H1 (cell line): ENCODE measurements around the gene MFSD2A. TPM values are rescaled to one million over a fixed set of nuclear protein-coding genes. Genes with fewer than 3 reads are reported as not detected.
"Not testable (repeated sequence)": the region's sequence is repeated elsewhere in the genome, so short reads cannot be mapped to it uniquely, and the experiment has no call there.

ENCODE experiments used
- CTCF ChIA-PET: fragments of 300-600 bp; sonication (Branson Sonifier 250); formaldehyde crosslinking; loops from one replicate; lab custom pipeline; 2021; ENCODE audit not compliant: partially characterized antibody; lab: Charles Lee
- POLR2A ChIA-PET: fragments of 300-600 bp; sonication (Branson Sonifier 250); formaldehyde crosslinking; loops from one replicate; lab custom pipeline; 2021; ENCODE audit warnings: inconsistent platforms; ENCODE audit not compliant: partially characterized antibody; lab: Charles Lee
- DNase-seq, 2 experiments: peaks; one replicate each; pipeline versions ENCODE4 v3.0.0 to v3.0.0-alpha.2; 2010 to 2022; ENCODE audit warnings: low spot score in 2 of 2, low read depth in 1 of 2, mixed read lengths in 1 of 2
- FAIRE-seq: peaks from 2 replicates; lab custom pipeline; 2011; peaks lifted over from hg19 to GRCh38; lab: Jason Lieb, UNC
- H2AFZ ChIP-seq: 2 replicates; pipeline ENCODE4 v1.8.1; 2012; ENCODE audit warnings: low read length, inconsistent platforms
- H2AK5ac ChIP-seq: 2 replicates; pipeline ENCODE4 v1.6.1; 2013; ENCODE audit warnings: low read depth, low read length
- H2BK120ac ChIP-seq: replicated peaks from 2 replicates; pipeline ENCODE3; 2013; ENCODE audit warnings: low read depth, low read length, inconsistent platforms
- H2BK12ac ChIP-seq: 2 replicates; pipeline ENCODE4 v1.6.1; 2013; ENCODE audit warnings: low read depth, low read length
- H2BK15ac ChIP-seq: 2 replicates; pipeline ENCODE4 v1.6.1; 2013; ENCODE audit warnings: low read length
- H2BK20ac ChIP-seq: 2 replicates; pipeline ENCODE4 v1.6.1; 2013; ENCODE audit warnings: low read length
- H2BK5ac ChIP-seq: 2 replicates; pipeline ENCODE4 v1.6.1; 2013; ENCODE audit warnings: low read depth, low read length
- H3K14ac ChIP-seq: 2 replicates; pipeline ENCODE4 v1.6.1; 2013; ENCODE audit warnings: inconsistent platforms; ENCODE audit not compliant: insufficient read length
- H3K18ac ChIP-seq: 2 replicates; pipeline ENCODE4 v1.6.1; 2013; ENCODE audit warnings: low read length; ENCODE audit errors: extremely low read depth
- H3K23ac ChIP-seq: 2 replicates; pipeline ENCODE4 v1.6.1; 2013; ENCODE audit warnings: inconsistent platforms; ENCODE audit not compliant: insufficient read length
- H3K23me2 ChIP-seq: 2 replicates; pipeline ENCODE4 v1.6.1; 2013; ENCODE audit warnings: low read depth, low read length
- H3K27ac ChIP-seq: 2 replicates; pipeline ENCODE4 v1.6.1; 2011; ENCODE audit warnings: low read depth, low read length, inconsistent platforms
- H3K27me3 ChIP-seq, 4 experiments: replicated peaks in 1 of 4; 1 replicate in 1 of 4; 2 replicates in 3 of 4; pipeline versions ENCODE4 v1.6.1 to v1.8.1; 2011 to 2013; ENCODE audit warnings: low read length in 3 of 4, mild to moderate bottlenecking in 3 of 4, inconsistent platforms in 2 of 4, mixed read lengths in 2 of 4, moderate library complexity in 1 of 4; ENCODE audit not compliant: control insufficient read depth in 3 of 4, insufficient read depth in 3 of 4; ENCODE audit errors: extremely low read depth in 1 of 4
- H3K36me3 ChIP-seq, 4 experiments: 2 replicates each; pipeline versions ENCODE4 v1.6.1 to v1.8.1; 2011 to 2013; ENCODE audit warnings: mild to moderate bottlenecking in 4 of 4, low read length in 3 of 4, moderate library complexity in 2 of 4, control low read depth in 1 of 4, inconsistent platforms in 1 of 4; ENCODE audit not compliant: insufficient read depth in 4 of 4, control insufficient read depth in 2 of 4
- H3K4ac ChIP-seq: replicated peaks from 2 replicates; pipeline ENCODE3; 2013; ENCODE audit warnings: low read length, low read depth, mixed read lengths, inconsistent platforms; ENCODE audit not compliant: insufficient read length
- H3K4me1 ChIP-seq, 4 experiments: replicated peaks in 1 of 4; 1 replicate in 1 of 4; 2 replicates in 3 of 4; pipeline versions ENCODE4 v1.6.1 to v1.8.1; 2011 to 2013; ENCODE audit warnings: low read length in 3 of 4, inconsistent platforms in 2 of 4, mixed read lengths in 1 of 4; ENCODE audit not compliant: insufficient read depth in 4 of 4, control insufficient read depth in 3 of 4
- H3K4me2 ChIP-seq, 2 experiments: 2 replicates each; pipeline versions ENCODE4 v1.6.1 to v1.8.1; 2011 to 2013; ENCODE audit warnings: low read depth in 2 of 2, low read length in 2 of 2, control low read depth in 1 of 2, inconsistent platforms in 1 of 2, mild to moderate bottlenecking in 1 of 2; ENCODE audit not compliant: insufficient read depth in 1 of 2
- H3K4me3 ChIP-seq, 4 experiments: fragments of 200-600, 300-600 bp in 1 of 4; sonication (generic), shearing (Covaris generic), sonication (Bioruptor Twin) in 1 of 4; 2 replicates each; pipeline versions ENCODE4 v1.5.1 to v1.8.1; 2011 to 2016; ENCODE audit warnings: low read length in 4 of 4, low read depth in 3 of 4, control low read depth in 2 of 4, inconsistent platforms in 2 of 4, mild to moderate bottlenecking in 2 of 4, mixed read lengths in 1 of 4, moderate library complexity in 1 of 4; ENCODE audit not compliant: insufficient read depth in 2 of 4; ENCODE audit errors: extremely low read depth in 1 of 4
- H3K56ac ChIP-seq: replicated peaks from 2 replicates; pipeline ENCODE3; 2013; ENCODE audit warnings: low read depth, mild to moderate bottlenecking, mixed read lengths, low read length, inconsistent platforms; ENCODE audit not compliant: insufficient read length
- H3K79me1 ChIP-seq: 2 replicates; pipeline ENCODE4 v1.6.1; 2013; ENCODE audit warnings: low read depth, low read length, control low read depth
- H3K79me2 ChIP-seq, 2 experiments: 2 replicates each; pipeline versions ENCODE4 v1.6.1 to v1.8.1; 2012 to 2013; ENCODE audit warnings: low read length in 2 of 2, mild to moderate bottlenecking in 2 of 2, inconsistent platforms in 1 of 2; ENCODE audit not compliant: insufficient read depth in 2 of 2, control insufficient read depth in 1 of 2
- H3K9ac ChIP-seq, 4 experiments: replicated peaks in 1 of 4; 1 replicate in 1 of 4; 2 replicates in 3 of 4; pipeline versions ENCODE4 v1.6.1 to v1.8.1; 2011 to 2013; ENCODE audit warnings: low read depth in 3 of 4, low read length in 3 of 4, control low read depth in 2 of 4, mild to moderate bottlenecking in 2 of 4, moderate library complexity in 2 of 4, inconsistent platforms in 1 of 4; ENCODE audit errors: extremely low read depth in 1 of 4
- H3K9me3 ChIP-seq, 2 experiments: 2 replicates each; pipeline versions ENCODE4 v1.6.1 to v1.8.1; 2012 to 2013; ENCODE audit warnings: mild to moderate bottlenecking in 2 of 2, moderate library complexity in 2 of 2, control low read depth in 1 of 2, inconsistent platforms in 1 of 2, low read depth in 1 of 2, low read length in 1 of 2, mixed read lengths in 1 of 2; ENCODE audit not compliant: insufficient read depth in 2 of 2
- H4K20me1 ChIP-seq, 2 experiments: replicated peaks in 1 of 2; 2 replicates each; pipeline versions ENCODE3 to v1.8.1; 2011 to 2013; ENCODE audit warnings: inconsistent platforms in 2 of 2, low read length in 2 of 2, mild to moderate bottlenecking in 1 of 2; ENCODE audit not compliant: insufficient read depth in 2 of 2, control insufficient read depth in 1 of 2
- H4K5ac ChIP-seq: 2 replicates; pipeline ENCODE4 v1.6.1; 2013; ENCODE audit warnings: low read length, low read depth, mixed read lengths, inconsistent platforms; ENCODE audit not compliant: insufficient read length
- H4K8ac ChIP-seq: 2 replicates; pipeline ENCODE4 v1.8.0; 2013; ENCODE audit warnings: mild to moderate bottlenecking, moderate library complexity, low read length, inconsistent platforms; ENCODE audit not compliant: insufficient read depth; ENCODE audit errors: extremely low read depth
- H4K91ac ChIP-seq: replicated peaks from 2 replicates; pipeline ENCODE3; 2013; ENCODE audit warnings: low read length, mixed read lengths, inconsistent platforms; ENCODE audit not compliant: insufficient read length
- CTBP2 ChIP-seq: IDR thresholded peaks from 2 replicates; pipeline ENCODE4 v1.7.0; 2011; ENCODE audit warnings: borderline replicate concordance, mild to moderate bottlenecking, moderate library complexity, mixed read lengths, low read length; ENCODE audit not compliant: insufficient read depth, insufficient read length
- KDM5A ChIP-seq: fragments of 200-600 bp; IDR thresholded peaks from 2 replicates; pipeline ENCODE4 v1.7.1; 2012; ENCODE audit warnings: mild to moderate bottlenecking, low read length, inconsistent platforms, mixed read lengths
- SUZ12 ChIP-seq: fragments of 200-600 bp; sonication (generic); IDR thresholded peaks from 2 replicates; pipeline ENCODE4 v1.6.1; 2012; ENCODE audit warnings: mild to moderate bottlenecking, inconsistent platforms, low read length, moderate library complexity, mixed read lengths
- WGBS, 2 experiments: shearing (Covaris generic) in 1 of 2; methylation state at CpG; one replicate each; pipeline versions ENCODE4 v1.1.6 to v1.1.7; 2013 to 2015; ENCODE audit warnings: low lambda C conversion rate in 2 of 2, mixed read lengths in 2 of 2, inconsistent platforms in 1 of 2, low coverage in 1 of 2, missing lambda C conversion rate in 1 of 2; ENCODE audit not compliant: insufficient replicate concordance in 2 of 2, insufficient coverage in 1 of 2, insufficient read length in 1 of 2; ENCODE audit errors: extremely low coverage in 1 of 2, missing lambda C conversion rate in 1 of 2; 5-methylcytosine and 5-hydroxymethylcytosine counted together
- polyA plus RNA-seq, 7 experiments: library from polyadenylated mRNA; depleted of rRNA in 3 of 7; stranded (reverse) in 5 of 7; unstranded in 2 of 7; fragments of >200 nt in 5 of 7; fragments of 200-250 nt in 2 of 7; gene quantifications; 1 replicate in 5 of 7; 2 replicates in 1 of 7; 4 replicates in 1 of 7; pipeline versions ENCODE4 v1.2.1 to v1.2.3, GENCODE V29; 2011 to 2013; ENCODE audit warnings: missing spikeins in 2 of 7, mixed read lengths in 2 of 7
- total RNA-seq: library from RNA; stranded (reverse); fragmentation: NEBNext Ultra II Directional; extraction: Animal tissue kit (Norgen Biotek cat#: 25700); gene quantifications from 2 replicates; pipeline ENCODE4 v1.2.1, GENCODE V29; 2021
- TF ChIP-seq, protein P1 (sequence below), 3 experiments: IDR thresholded peaks; 1 replicate in 2 of 3; 2 replicates in 1 of 3; pipeline versions ENCODE4 v1.5.1 to v1.6.1; 2011; ENCODE audit warnings: low read length in 3 of 3, mild to moderate bottlenecking in 3 of 3, inconsistent platforms in 2 of 3, low read depth in 1 of 3, moderate library complexity in 1 of 3; ENCODE audit not compliant: insufficient read depth in 1 of 3; ENCODE audit errors: control extremely low read depth in 1 of 3

Gene MFSD2A
- total and polyA plus RNA-seq, 2 of the 8 experiments (the other 6 are each of a cell fraction or from before 2014, with no cell fraction given) = 18.3 to 25.9 TPM

DNA sequence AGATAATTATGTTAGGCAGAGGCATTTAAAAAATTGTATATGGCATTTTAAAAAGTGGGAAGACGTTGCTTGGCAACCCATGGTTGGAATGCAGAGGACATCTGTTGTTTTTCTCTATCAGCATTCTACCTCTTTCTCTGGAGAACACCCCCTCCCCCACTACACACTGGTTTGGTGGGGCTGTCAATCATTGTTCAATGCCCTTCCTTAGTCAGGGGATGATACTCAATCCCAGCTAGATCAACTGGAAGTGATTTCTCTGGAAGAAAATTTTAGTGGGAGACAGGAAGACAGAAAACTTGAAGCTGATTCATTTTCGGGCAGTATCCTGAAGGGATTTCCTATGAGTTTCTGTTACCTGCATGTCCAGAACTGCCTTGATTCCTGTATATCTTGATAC, 49.9 kb downstream of the MFSD2A start (continued):
- no peak for TF ChIP-seq SUZ12
- no peak for TF ChIP-seq CTBP2
- TF ChIP-seq, protein P1, sequence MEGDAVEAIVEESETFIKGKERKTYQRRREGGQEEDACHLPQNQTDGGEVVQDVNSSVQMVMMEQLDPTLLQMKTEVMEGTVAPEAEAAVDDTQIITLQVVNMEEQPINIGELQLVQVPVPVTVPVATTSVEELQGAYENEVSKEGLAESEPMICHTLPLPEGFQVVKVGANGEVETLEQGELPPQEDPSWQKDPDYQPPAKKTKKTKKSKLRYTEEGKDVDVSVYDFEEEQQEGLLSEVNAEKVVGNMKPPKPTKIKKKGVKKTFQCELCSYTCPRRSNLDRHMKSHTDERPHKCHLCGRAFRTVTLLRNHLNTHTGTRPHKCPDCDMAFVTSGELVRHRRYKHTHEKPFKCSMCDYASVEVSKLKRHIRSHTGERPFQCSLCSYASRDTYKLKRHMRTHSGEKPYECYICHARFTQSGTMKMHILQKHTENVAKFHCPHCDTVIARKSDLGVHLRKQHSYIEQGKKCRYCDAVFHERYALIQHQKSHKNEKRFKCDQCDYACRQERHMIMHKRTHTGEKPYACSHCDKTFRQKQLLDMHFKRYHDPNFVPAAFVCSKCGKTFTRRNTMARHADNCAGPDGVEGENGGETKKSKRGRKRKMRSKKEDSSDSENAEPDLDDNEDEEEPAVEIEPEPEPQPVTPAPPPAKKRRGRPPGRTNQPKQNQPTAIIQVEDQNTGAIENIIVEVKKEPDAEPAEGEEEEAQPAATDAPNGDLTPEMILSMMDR (IDR thresholded peaks at IDR 0.05; ENCODE audit: control extremely low read depth in 1 of 3, insufficient read depth in 1 of 3, low read depth in 1 of 3, low read length in 3 of 3) = no peak
- no peak for TF ChIP-seq KDM5A

DNA sequence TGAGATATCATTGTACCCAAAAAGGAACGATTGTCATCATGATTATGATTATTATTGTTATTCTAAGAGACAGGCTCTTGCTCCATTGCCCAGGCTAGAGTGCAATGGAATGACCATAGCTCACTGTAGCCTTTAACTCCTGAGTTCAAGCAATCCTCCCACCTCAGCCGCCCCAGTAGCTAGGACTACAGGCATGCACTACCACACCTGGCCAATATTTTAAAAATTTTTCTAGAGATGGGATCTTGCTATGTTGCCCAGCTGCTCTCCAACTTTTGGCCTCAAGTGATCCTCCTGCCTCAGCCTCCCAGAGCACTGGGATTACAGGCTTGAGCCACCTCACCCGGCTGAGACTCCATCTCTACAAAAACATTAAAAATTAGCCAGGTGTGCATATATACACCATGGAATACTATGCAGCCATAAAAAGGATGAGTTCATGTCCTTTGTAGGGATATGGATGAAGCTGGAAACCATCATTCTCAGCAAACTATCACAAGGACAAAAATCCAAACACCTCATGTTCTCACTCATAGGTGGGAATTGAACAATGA, 52.6 kb downstream of the MFSD2A start:
- H2BK120ac ChIP-seq, H3K23ac ChIP-seq, H3K4me3 ChIP-seq, H2BK12ac ChIP-seq, H3K9me3 ChIP-seq, H3K4ac ChIP-seq, H3K27me3 ChIP-seq, H2BK5ac ChIP-seq, H3K4me2 ChIP-seq, FAIRE-seq, H2AFZ ChIP-seq, H3K27ac ChIP-seq, H3K4me1 ChIP-seq, H3K18ac ChIP-seq, H3K79me1 ChIP-seq, H4K5ac ChIP-seq, H3K23me2 ChIP-seq, H2AK5ac ChIP-seq, H3K14ac ChIP-seq, H4K20me1 ChIP-seq, H4K8ac ChIP-seq, H3K9ac ChIP-seq, H3K79me2 ChIP-seq, H3K56ac ChIP-seq, H2BK15ac ChIP-seq, H2BK20ac ChIP-seq, H4K91ac ChIP-seq, H3K36me3 ChIP-seq, DNase-seq: not testable (repeated sequence)
- WGBS, 2 experiments = 92% methylated on average over 3 of the region's 3 CpGs; no CpG with 5 or more reads in 1 of the 2 experiments
- ChIA-PET CTCF (interaction anchor here (0.6 kb wide), 1 partner anchor 13 kb away, joined by 4 read pairs; no protein-coding TSS in a partner anchor), POLR2A (interaction anchor here (1.3 kb wide), 1 partner anchor 31 kb away, joined by 3 read pairs; no protein-coding TSS in a partner anchor)
